HFFc6 (cell line): ENCODE results near the gene NEUROD4. TPM values are rescaled to one million over a fixed set of nuclear protein-coding genes. Genes with fewer than 3 reads are reported as not detected.
"Not testable (repeated sequence)": the region's sequence is repeated elsewhere in the genome, so short reads cannot be mapped to it uniquely, and the experiment has no call there.

Experiments
- DNase-seq: peaks from one replicate; pipeline ENCODE4 v3.0.0-alpha.2; 2018
- H3K27ac Mint-ChIP-seq: 2 replicates; pipeline ENCODE4 v1.8.0; 2020; ENCODE audit warnings: mild to moderate bottlenecking, mixed read lengths
- H3K27me3 Mint-ChIP-seq: 2 replicates; pipeline ENCODE4 v1.8.0; 2021; ENCODE audit warnings: mild to moderate bottlenecking, moderate library complexity, mixed read lengths; ENCODE audit not compliant: insufficient read depth
- H3K36me3 Mint-ChIP-seq: 2 replicates; pipeline ENCODE4 v1.8.0; 2021; ENCODE audit warnings: low read depth, mixed read lengths
- H3K4me1 Mint-ChIP-seq: 2 replicates; pipeline ENCODE4 v1.8.0; 2020; ENCODE audit warnings: low read depth, mixed read lengths
- H3K4me3 Mint-ChIP-seq: 2 replicates; pipeline ENCODE4 v1.8.0; 2020; ENCODE audit warnings: mild to moderate bottlenecking, moderate library complexity, mixed read lengths
- H3K9me3 Mint-ChIP-seq: 2 replicates; pipeline ENCODE4 v1.8.0; 2020; ENCODE audit warnings: mild to moderate bottlenecking, mixed read lengths
- CTCF ChIP-seq: fragments of 200-600 bp; sonication (generic); IDR thresholded peaks from 2 replicates; pipeline ENCODE4 v1.5.0; 2021; ENCODE audit warnings: antibody characterized with exemption, mild to moderate bottlenecking
- total RNA-seq, 6 experiments: library from RNA; stranded (reverse); fragmentation: NEBNext Ultra II Directional; extraction: Animal tissue kit (Norgen Biotek cat#: 25700); gene quantifications; 2 replicates in 1 of 6; 3 replicates in 5 of 6; pipeline ENCODE4 v1.2.3, GENCODE V29; 2021

NEUROD4 gene
- total RNA-seq, 6 experiments from 2014 or later, result not detected

- Mint-ChIP-seq H3K36me3 (no peaks in the 10 kb centered on the region), H3K27me3 (peaks cover 8% of the 10 kb centered on the region), H3K4me3 (no peak overlapping the region), H3K27ac (no peak overlapping the region), H3K4me1 (no peaks in the 10 kb centered on the region), H3K9me3 (no peaks in the 10 kb centered on the region)
- DNase-seq, result no peak
- TF ChIP-seq CTCF, result no peak
These were observed 36.2 kb upstream of the NEUROD4 start for GRCh38 chr12:54983536-54984101.

GRCh38 chr12:54984658-54985376, 35.0 kb upstream of the NEUROD4 start, which contains the start of gene TESPA1:
TESPA1 (minus strand) TSS chr12:54984762; CDS start chr12:54974562, 10,200 bp downstream.
- Mint-ChIP-seq H3K27ac (no peak within 1 kb of the TSS), H3K4me3 (no peak within 1 kb of the TSS), H3K9me3 (no peaks in the 10 kb centered on the region), H3K27me3 (peaks cover 14% of the 10 kb centered on the region), H3K4me1 (no peaks in the 10 kb centered on the region), H3K36me3 (no peaks in the 10 kb centered on the region)
- TF ChIP-seq CTCF, result no peak
- no peak for DNase-seq

- H3K27ac Mint-ChIP-seq, H3K36me3 Mint-ChIP-seq, H3K9me3 Mint-ChIP-seq, H3K4me3 Mint-ChIP-seq, DNase-seq, H3K4me1 Mint-ChIP-seq: not testable (repeated sequence)
- peaks cover 25% of the 10 kb centered on the region for H3K27me3 Mint-ChIP-seq
These were observed 33.0 kb upstream of the NEUROD4 start for GRCh38 chr12:54986773-54987172.

- Mint-ChIP-seq H3K36me3 (no peaks in the 10 kb centered on the region), H3K4me1 (no peaks in the 10 kb centered on the region), H3K27ac (no peak overlapping the region), H3K4me3 (no peak overlapping the region), H3K27me3 (peaks cover 25% of the 10 kb centered on the region), H3K9me3 (no peaks in the 10 kb centered on the region)
- no peak for DNase-seq
- TF ChIP-seq CTCF, result no peak
These were observed 32.1 kb upstream of the NEUROD4 start for GRCh38 chr12:54987611-54988231.

- Mint-ChIP-seq H3K4me3 (no peak overlapping the region), H3K36me3 (no peaks in the 10 kb centered on the region), H3K9me3 (no peaks in the 10 kb centered on the region), H3K27me3 (peaks cover 21% of the 10 kb centered on the region), H3K4me1 (no peaks in the 10 kb centered on the region), H3K27ac (no peak overlapping the region)
- peak; percentile 6 for DNase-seq
- no peak for TF ChIP-seq CTCF
These were observed 31.2 kb upstream of the NEUROD4 start for GRCh38 chr12:54988402-54989054.

GRCh38 chr12:54989829-54990228, 29.9 kb upstream of the NEUROD4 start:
- H3K27me3 Mint-ChIP-seq, result peaks cover 20% of the 10 kb centered on the region
- no peaks in the 10 kb centered on the region for H3K9me3 Mint-ChIP-seq
- H3K36me3 Mint-ChIP-seq, result no peaks in the 10 kb centered on the region
- H3K4me1 Mint-ChIP-seq, result no peaks in the 10 kb centered on the region
- H3K4me3 Mint-ChIP-seq, result no peak overlapping the region
- no peak for DNase-seq
- TF ChIP-seq CTCF, result no peak
- H3K27ac Mint-ChIP-seq, result no peak overlapping the region
